Measurements from ENCODE around the gene ITIH1.

The ITIH1 gene

DNA sequence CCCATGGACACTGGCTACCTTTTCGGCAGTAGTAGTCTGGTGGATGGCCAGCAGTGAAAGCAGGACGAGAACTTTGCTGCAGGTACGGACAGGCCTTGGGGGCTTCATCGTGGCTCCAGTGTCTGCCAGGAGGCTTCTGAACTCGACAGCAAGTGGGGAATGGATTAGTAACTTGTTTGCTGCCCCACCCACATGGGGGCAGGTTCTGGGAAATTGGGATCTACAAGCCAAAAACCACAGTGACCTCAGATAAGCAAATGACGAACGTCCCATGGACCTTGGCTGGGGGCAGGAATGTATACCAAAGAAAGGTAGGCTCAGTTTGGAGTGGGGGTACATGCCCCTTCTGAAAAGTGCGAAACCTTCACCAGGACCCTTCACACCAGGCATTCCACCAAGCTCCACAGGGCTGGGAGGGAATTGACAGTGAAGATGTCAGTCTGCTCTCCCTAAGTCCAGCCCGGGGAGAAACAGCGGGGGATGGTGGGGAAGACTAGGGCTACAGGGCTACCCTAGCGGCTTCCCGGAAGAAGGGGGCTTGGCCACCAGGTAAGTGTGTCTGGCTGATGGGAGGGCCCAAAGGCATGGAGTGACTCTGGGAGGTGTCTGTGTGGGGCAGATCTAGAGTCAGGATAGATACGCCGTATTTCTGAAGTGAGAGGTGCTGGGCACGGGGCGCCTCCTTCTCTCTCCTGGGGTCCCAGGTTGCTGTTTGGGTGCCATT, 53.3 kb downstream of the ITIH1 start, which contains the start of gene ITIH4:
Gene ITIH4, minus strand, starts transcription at position 138 of the 724 bp plus-strand sequence. Its CDS starts 30 bp downstream, at position 108.
- TF ChIP-seq, protein P1, sequence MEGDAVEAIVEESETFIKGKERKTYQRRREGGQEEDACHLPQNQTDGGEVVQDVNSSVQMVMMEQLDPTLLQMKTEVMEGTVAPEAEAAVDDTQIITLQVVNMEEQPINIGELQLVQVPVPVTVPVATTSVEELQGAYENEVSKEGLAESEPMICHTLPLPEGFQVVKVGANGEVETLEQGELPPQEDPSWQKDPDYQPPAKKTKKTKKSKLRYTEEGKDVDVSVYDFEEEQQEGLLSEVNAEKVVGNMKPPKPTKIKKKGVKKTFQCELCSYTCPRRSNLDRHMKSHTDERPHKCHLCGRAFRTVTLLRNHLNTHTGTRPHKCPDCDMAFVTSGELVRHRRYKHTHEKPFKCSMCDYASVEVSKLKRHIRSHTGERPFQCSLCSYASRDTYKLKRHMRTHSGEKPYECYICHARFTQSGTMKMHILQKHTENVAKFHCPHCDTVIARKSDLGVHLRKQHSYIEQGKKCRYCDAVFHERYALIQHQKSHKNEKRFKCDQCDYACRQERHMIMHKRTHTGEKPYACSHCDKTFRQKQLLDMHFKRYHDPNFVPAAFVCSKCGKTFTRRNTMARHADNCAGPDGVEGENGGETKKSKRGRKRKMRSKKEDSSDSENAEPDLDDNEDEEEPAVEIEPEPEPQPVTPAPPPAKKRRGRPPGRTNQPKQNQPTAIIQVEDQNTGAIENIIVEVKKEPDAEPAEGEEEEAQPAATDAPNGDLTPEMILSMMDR (conservative IDR thresholded peaks at IDR 0.05; ENCODE audit: control insufficient read depth, insufficient read depth, low read depth, low read length): no peak
- DNase-seq (ENCODE audit: low read depth): no peak

DNA sequence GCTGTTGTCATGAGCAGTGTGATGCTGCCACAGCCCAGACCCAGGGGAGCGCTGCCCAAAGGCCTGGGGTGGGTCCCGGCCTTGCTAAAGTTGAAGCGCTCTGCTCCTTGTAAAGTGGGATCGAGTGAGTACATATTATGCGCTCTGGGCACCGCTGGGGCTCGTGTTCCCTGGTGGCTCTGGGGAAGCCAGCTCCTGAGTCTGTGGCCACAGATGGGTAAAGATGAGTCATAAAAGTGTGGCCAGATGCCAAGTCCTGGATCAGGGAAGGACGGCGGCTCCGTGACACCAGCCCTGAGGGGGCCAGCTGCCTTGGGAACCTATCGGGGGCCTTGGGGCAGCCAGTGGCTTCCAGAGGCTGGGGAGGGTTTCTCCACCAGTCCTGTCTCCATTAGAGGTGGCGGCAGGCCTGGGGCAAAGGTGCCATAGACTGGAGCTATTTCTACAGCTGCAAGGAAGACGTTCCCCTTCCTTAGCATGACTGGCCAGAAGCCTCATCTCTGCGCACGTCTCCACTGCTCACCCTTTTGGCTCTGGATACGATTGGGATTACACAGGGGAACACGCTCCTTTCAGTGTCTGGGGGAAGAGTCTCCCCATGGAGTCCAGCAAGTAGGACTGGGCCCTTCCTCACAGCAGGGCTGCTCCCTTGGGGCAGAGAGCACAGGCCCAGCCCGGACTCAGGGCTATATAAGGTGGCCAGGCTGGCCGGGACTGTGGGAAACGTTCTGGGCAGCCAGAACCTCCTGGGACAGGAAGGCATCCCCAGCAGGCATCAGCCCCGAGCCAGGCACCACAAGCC, 54.3 kb downstream of the ITIH1 start:
- peak; percentile 79 for DNase-seq (ENCODE audit: low read depth)
- H3K4me3 ChIP-seq (ENCODE audit: control insufficient read depth, low read depth, low read length): no peak overlapping the region
- TF ChIP-seq, protein P1 (conservative IDR thresholded peaks at IDR 0.05; ENCODE audit: control insufficient read depth, insufficient read depth, low read depth, low read length): no peak

More for the DNA sequence above, 53.3 kb downstream of the ITIH1 start, which contains the start of gene ITIH4:
- H3K4me3 ChIP-seq (ENCODE audit: control insufficient read depth, low read depth, low read length): no peak within 1 kb of the TSS

DNA sequence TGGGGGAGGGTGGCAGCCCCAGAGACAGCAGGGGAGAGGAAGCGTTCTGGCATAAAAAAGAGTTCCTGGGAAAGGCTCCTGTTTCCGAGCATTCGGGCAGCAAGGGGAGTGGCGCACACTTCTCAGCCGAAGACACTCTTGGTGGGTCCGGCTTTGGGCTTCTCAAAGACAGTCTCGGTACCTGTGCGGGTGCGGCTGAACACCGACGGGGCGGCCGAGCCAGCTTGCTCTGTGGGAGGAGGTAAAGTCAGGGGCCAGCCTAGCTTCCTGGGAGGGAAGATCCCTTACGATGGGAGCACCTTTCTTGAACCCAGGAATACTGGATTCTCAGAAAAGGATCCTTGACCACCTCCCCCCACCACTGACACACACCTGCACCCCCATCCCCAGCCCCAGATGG, 55.8 kb downstream of the ITIH1 start:
- TF ChIP-seq, protein P1 (conservative IDR thresholded peaks at IDR 0.05; ENCODE audit: control insufficient read depth, insufficient read depth, low read depth, low read length): no peak
- no peak for DNase-seq (ENCODE audit: low read depth)
- H3K4me3 ChIP-seq (ENCODE audit: control insufficient read depth, low read depth, low read length): no peak overlapping the region

DNA sequence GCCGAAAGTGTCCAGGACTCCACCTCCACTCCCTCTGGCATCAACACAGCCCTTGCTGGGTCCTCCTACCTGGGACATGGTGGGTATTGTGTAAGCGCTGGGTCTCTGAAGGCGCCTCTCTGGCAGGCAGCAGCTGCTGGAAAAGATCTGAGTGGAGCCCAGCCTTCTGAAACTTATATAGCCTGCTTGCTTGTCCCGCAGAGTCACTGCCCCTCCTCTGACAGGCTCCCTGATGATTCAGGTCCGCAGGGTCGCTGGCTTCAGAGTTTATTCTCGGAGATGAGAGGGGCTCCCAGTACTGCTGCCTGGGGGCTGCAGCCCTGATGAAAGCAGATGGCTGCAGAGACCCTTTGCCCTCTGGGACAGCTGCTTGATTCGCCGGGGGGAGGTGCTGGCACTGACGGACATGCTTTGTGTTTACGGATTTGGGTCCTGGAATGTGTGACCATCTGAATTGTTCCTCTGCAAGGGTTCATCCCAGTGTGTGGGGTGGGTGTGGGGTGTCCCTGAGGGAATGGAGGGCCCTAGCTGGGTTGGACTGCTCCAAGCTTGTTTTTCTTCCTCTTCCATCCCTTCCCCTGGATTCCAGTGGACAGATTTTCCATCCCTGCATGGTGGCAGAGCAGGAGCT, 57.6 kb downstream of the ITIH1 start, which contains the start of gene MUSTN1:
Gene MUSTN1, minus strand, starts transcription at position 149 of the 631 bp plus-strand sequence. Its CDS starts 71 bp downstream, at position 78.
- TF ChIP-seq, protein P1 (conservative IDR thresholded peaks at IDR 0.05; ENCODE audit: control insufficient read depth, insufficient read depth, low read depth, low read length): no peak
- DNase-seq (ENCODE audit: low read depth): peak; percentile 7
- H3K4me3 ChIP-seq (ENCODE audit: control insufficient read depth, low read depth, low read length): no peak within 1 kb of the TSS

DNA sequence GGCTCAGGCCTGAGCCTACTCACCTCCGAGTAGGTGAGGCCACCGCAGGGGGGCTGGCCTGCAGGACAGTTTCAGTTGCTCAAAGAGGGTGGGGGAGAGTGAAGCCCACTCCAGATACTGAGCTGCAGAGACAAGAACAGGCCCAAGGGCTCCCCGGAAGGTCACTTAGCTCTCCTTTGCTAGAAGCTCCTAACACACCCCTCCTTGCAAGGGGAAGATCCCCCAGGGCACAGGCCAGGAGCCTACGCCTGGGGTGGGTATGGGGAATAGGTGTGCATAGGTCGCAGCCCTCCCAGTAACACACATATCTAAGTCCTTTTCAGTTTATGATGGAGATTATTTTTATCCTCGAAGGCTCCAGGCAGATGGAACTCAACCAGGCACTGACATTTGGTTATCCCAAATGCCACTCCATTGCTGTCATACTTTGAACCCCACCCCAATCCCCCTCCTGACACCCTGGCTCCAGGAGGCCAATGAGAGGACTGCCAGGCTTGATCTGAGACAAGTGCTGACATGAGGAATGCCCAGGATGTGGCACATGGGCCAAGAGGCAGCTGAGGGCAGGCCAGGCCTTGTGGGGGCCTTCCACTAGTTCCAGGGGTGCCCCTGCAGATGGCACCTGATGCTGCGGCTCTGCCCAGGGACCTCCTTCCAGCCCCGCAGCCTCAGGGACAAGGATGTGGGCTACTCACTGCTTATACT, 58.5 kb downstream of the ITIH1 start:
- no peak overlapping the region for H3K4me3 ChIP-seq (ENCODE audit: control insufficient read depth, low read depth, low read length)
- TF ChIP-seq, protein P1 (conservative IDR thresholded peaks at IDR 0.05; ENCODE audit: control insufficient read depth, insufficient read depth, low read depth, low read length): no peak
- no peak for DNase-seq (ENCODE audit: low read depth)

DNA sequence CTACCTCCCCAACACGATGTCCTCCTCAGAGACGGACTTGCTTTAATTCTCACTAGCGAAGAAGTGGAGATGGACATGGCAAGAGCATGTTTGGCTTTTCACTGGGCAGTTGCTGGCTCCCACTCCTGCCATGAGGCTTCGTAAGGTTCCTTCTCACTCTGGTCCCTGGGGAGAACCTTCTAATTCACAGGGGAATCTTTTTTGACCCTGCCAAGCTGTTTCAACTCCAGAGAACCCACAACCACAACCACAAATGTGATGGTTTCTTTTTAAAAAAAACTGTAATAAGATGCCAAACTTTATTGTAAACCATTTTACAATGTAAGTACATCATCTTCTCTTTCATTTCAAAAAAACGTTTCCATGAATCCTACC, 59.1 kb downstream of the ITIH1 start:
- H3K4me3 ChIP-seq (ENCODE audit: control insufficient read depth, low read depth, low read length): no peak overlapping the region
- no peak for DNase-seq (ENCODE audit: low read depth)
- TF ChIP-seq, protein P1 (conservative IDR thresholded peaks at IDR 0.05; ENCODE audit: control insufficient read depth, insufficient read depth, low read depth, low read length): no peak
